Measurements from ENCODE around the gene IFFO2.

DNA sequence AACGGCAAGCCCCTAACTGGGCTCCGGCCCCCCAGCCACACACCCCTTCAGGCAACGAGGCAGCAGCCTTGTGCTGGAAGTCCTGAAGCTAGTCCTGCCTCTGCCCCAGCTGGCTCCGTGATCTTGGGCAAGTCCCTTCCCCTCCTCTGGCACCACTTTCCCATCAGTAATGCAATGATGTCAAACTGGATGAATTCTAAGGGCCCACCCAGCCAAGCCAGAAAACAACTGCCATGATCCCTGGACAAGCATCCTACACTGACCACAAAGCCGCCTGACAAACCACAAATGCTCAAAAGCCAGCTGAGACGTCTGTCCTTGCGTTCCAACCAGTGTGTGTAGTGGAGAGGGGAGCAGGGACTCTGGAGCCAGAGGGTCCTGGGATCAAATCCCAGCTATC, 26.8 kb downstream of the IFFO2 start:
- no peak for TF ChIP-seq RFX5 (IDR thresholded peaks at IDR 0.05; ENCODE audit: low read length)
- TF ChIP-seq, protein P1, sequence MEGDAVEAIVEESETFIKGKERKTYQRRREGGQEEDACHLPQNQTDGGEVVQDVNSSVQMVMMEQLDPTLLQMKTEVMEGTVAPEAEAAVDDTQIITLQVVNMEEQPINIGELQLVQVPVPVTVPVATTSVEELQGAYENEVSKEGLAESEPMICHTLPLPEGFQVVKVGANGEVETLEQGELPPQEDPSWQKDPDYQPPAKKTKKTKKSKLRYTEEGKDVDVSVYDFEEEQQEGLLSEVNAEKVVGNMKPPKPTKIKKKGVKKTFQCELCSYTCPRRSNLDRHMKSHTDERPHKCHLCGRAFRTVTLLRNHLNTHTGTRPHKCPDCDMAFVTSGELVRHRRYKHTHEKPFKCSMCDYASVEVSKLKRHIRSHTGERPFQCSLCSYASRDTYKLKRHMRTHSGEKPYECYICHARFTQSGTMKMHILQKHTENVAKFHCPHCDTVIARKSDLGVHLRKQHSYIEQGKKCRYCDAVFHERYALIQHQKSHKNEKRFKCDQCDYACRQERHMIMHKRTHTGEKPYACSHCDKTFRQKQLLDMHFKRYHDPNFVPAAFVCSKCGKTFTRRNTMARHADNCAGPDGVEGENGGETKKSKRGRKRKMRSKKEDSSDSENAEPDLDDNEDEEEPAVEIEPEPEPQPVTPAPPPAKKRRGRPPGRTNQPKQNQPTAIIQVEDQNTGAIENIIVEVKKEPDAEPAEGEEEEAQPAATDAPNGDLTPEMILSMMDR (IDR thresholded peaks at IDR 0.05): no peak
- TF ChIP-seq POLR2AphosphoS5 (IDR thresholded peaks at IDR 0.05; ENCODE audit: low read depth, low read length): no peak
- no peak for TF ChIP-seq FOXM1 (IDR thresholded peaks at IDR 0.05; ENCODE audit: low read depth)
- TF ChIP-seq, protein P2, sequence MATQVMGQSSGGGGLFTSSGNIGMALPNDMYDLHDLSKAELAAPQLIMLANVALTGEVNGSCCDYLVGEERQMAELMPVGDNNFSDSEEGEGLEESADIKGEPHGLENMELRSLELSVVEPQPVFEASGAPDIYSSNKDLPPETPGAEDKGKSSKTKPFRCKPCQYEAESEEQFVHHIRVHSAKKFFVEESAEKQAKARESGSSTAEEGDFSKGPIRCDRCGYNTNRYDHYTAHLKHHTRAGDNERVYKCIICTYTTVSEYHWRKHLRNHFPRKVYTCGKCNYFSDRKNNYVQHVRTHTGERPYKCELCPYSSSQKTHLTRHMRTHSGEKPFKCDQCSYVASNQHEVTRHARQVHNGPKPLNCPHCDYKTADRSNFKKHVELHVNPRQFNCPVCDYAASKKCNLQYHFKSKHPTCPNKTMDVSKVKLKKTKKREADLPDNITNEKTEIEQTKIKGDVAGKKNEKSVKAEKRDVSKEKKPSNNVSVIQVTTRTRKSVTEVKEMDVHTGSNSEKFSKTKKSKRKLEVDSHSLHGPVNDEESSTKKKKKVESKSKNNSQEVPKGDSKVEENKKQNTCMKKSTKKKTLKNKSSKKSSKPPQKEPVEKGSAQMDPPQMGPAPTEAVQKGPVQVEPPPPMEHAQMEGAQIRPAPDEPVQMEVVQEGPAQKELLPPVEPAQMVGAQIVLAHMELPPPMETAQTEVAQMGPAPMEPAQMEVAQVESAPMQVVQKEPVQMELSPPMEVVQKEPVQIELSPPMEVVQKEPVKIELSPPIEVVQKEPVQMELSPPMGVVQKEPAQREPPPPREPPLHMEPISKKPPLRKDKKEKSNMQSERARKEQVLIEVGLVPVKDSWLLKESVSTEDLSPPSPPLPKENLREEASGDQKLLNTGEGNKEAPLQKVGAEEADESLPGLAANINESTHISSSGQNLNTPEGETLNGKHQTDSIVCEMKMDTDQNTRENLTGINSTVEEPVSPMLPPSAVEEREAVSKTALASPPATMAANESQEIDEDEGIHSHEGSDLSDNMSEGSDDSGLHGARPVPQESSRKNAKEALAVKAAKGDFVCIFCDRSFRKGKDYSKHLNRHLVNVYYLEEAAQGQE (IDR thresholded peaks at IDR 0.05; ENCODE audit: low read depth, low read length): no peak
- no peak for TF ChIP-seq FOXJ3 (CRISPR knock-in tag; IDR thresholded peaks at IDR 0.05)
- no peak for TF ChIP-seq MXI1 (IDR thresholded peaks at IDR 0.05; ENCODE audit: low read depth, low read length)
- TF ChIP-seq TAF1 (IDR thresholded peaks at IDR 0.05; ENCODE audit: borderline replicate concordance, low read depth, low read length): no peak
- no peak for TF ChIP-seq SIN3A (IDR thresholded peaks at IDR 0.05; ENCODE audit: borderline replicate concordance, low read depth, low read length)
- TF ChIP-seq, protein P3, sequence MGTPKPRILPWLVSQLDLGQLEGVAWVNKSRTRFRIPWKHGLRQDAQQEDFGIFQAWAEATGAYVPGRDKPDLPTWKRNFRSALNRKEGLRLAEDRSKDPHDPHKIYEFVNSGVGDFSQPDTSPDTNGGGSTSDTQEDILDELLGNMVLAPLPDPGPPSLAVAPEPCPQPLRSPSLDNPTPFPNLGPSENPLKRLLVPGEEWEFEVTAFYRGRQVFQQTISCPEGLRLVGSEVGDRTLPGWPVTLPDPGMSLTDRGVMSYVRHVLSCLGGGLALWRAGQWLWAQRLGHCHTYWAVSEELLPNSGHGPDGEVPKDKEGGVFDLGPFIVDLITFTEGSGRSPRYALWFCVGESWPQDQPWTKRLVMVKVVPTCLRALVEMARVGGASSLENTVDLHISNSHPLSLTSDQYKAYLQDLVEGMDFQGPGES (IDR thresholded peaks at IDR 0.05; ENCODE audit: low read depth, low read length): no peak
- no peak for TF ChIP-seq EZH2phosphoT487 (IDR thresholded peaks at IDR 0.05; ENCODE audit: borderline replicate concordance, low read depth)
- TF ChIP-seq GATA2 (CRISPR knock-in tag; IDR thresholded peaks at IDR 0.05): no peak
- TF ChIP-seq, protein P4, sequence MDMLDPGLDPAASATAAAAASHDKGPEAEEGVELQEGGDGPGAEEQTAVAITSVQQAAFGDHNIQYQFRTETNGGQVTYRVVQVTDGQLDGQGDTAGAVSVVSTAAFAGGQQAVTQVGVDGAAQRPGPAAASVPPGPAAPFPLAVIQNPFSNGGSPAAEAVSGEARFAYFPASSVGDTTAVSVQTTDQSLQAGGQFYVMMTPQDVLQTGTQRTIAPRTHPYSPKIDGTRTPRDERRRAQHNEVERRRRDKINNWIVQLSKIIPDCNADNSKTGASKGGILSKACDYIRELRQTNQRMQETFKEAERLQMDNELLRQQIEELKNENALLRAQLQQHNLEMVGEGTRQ (IDR thresholded peaks at IDR 0.05; ENCODE audit: borderline replicate concordance, low read depth, low read length): no peak
- TF ChIP-seq, protein P5, sequence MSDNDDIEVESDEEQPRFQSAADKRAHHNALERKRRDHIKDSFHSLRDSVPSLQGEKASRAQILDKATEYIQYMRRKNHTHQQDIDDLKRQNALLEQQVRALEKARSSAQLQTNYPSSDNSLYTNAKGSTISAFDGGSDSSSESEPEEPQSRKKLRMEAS (IDR thresholded peaks at IDR 0.05; ENCODE audit: low read depth): no peak

Data from SK-N-SH (cell line).